ENCODE results near the gene GPC6.

- TF ChIP-seq SP1 (IDR thresholded peaks at IDR 0.05; ENCODE audit: low read depth), result no peak
- TF ChIP-seq SIN3A (IDR thresholded peaks at IDR 0.05; ENCODE audit: low read depth), result no peak
- TF ChIP-seq YY1 (IDR thresholded peaks at IDR 0.05; ENCODE audit: extremely low read depth, insufficient replicate concordance, low read depth, low read length), result no peak
- TF ChIP-seq CTCF (IDR thresholded peaks at IDR 0.05 in 2 of 3, conservative IDR thresholded peaks at IDR 0.05 in 1 of 3; ENCODE audit: borderline replicate concordance in 1 of 3, insufficient read depth in 1 of 3, low read depth in 2 of 3, low read length in 2 of 3), result no peak
- no peak for TF ChIP-seq SRF (IDR thresholded peaks at IDR 0.05; ENCODE audit: low read depth)
- TF ChIP-seq POLR2A (IDR thresholded peaks at IDR 0.05; ENCODE audit: borderline replicate concordance, extremely low read depth, insufficient read depth, insufficient read length), result no peak
- TF ChIP-seq EZH2phosphoT487 (IDR thresholded peaks at IDR 0.05; ENCODE audit: borderline replicate concordance), result no peak
- TF ChIP-seq ZNF274 (IDR thresholded peaks at IDR 0.05; ENCODE audit: low read depth, low read length), result no peak
- TF ChIP-seq POLR2AphosphoS5 (IDR thresholded peaks at IDR 0.05; ENCODE audit: low read depth, low read length), result no peak
- TF ChIP-seq ELF1 (IDR thresholded peaks at IDR 0.05; ENCODE audit: borderline replicate concordance, low read depth), result no peak
- no peak for TF ChIP-seq MAX (IDR thresholded peaks at IDR 0.05)
- no peak for TF ChIP-seq EZH2 (IDR thresholded peaks at IDR 0.05)
- TF ChIP-seq REST (IDR thresholded peaks at IDR 0.05; ENCODE audit: low read depth), result no peak
- no peak for TF ChIP-seq CEBPB (IDR thresholded peaks at IDR 0.05; ENCODE audit: low read depth)
These were observed 463 bp upstream of the GPC6 start for GRCh38 chr13:93226065-93226622.
